Ovary (tissue), 3 donors: ENCODE results near the gene ATP6V1B1.

Experiments
- EP300 ChIP-seq: sonication (generic); formaldehyde crosslinking; IDR thresholded peaks from one replicate; pipeline ENCODE4 v1.6.1; 2017; ENCODE audit warnings: antibody characterized with exemption
- POLR2A ChIP-seq: fragments of 450-650 bp; IDR thresholded peaks from one replicate; pipeline ENCODE4 v1.6.1; 2017; ENCODE audit warnings: antibody characterized with exemption, mild to moderate bottlenecking, moderate library complexity
- TF ChIP-seq, protein P1 (sequence below), 3 donors: fragments of 450-650 bp in 2 of 3; fragments of 200-600 bp in 1 of 3; IDR thresholded peaks; one replicate each; pipeline versions ENCODE4 v1.5.1 to v1.8.0; 2016 to 2022; ENCODE audit warnings: antibody characterized with exemption in 3 of 3, mild to moderate bottlenecking in 1 of 3
- donor health status: DM: no; HTN: no; CAD: no.

DNA sequence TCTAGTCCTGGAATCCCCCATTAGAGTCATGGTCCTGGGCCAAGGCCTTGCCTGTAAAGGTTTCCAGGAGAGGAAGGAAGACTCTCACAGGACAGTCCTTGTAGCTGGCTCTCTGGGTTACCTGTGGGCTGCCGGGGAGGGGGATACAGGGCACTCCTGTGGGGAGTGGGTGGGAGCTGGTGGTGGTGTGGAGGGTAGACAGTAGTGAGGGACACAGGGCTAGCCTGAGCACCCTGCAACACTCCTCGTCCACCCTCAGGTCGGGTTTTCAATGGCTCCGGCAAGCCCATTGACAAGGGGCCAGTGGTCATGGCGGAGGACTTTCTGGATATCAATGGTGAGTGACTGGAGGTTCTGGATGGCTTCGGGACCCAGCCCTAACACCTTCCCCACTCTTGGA, 23.1 kb downstream of the ATP6V1B1 start:
- TF ChIP-seq, protein P1, sequence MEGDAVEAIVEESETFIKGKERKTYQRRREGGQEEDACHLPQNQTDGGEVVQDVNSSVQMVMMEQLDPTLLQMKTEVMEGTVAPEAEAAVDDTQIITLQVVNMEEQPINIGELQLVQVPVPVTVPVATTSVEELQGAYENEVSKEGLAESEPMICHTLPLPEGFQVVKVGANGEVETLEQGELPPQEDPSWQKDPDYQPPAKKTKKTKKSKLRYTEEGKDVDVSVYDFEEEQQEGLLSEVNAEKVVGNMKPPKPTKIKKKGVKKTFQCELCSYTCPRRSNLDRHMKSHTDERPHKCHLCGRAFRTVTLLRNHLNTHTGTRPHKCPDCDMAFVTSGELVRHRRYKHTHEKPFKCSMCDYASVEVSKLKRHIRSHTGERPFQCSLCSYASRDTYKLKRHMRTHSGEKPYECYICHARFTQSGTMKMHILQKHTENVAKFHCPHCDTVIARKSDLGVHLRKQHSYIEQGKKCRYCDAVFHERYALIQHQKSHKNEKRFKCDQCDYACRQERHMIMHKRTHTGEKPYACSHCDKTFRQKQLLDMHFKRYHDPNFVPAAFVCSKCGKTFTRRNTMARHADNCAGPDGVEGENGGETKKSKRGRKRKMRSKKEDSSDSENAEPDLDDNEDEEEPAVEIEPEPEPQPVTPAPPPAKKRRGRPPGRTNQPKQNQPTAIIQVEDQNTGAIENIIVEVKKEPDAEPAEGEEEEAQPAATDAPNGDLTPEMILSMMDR (IDR thresholded peaks at IDR 0.05) = no peak
- no peak for TF ChIP-seq POLR2A
- no peak for TF ChIP-seq EP300
